Kidney glomerular epithelial cell (primary cell): ENCODE measurements around the gene DUOX2.

Source experiments
- DNase-seq: peaks from one replicate; lab custom pipeline; 2025; lab: John Stamatoyannopoulos, UW

Gene DUOX2

GRCh38 chr15:45114076-45114750 lies at the start of gene DUOX2, which contains the start of gene DUOXA2:
TSS of gene DUOX2 (minus strand) at chr15:45114172. CDS start at chr15:45113411, 761 bp downstream.
TSS of gene DUOXA2 (plus strand) at chr15:45114326. CDS start at chr15:45114606, 280 bp downstream.
- DNase-seq = no peak

GRCh38 chr15:45163508-45163856 lies 49.5 kb upstream of the DUOX2 start:
- no peak for DNase-seq

GRCh38 chr15:45162771-45163507 lies 49.0 kb upstream of the DUOX2 start:
- DNase-seq = peak; percentile 59

DNA sequence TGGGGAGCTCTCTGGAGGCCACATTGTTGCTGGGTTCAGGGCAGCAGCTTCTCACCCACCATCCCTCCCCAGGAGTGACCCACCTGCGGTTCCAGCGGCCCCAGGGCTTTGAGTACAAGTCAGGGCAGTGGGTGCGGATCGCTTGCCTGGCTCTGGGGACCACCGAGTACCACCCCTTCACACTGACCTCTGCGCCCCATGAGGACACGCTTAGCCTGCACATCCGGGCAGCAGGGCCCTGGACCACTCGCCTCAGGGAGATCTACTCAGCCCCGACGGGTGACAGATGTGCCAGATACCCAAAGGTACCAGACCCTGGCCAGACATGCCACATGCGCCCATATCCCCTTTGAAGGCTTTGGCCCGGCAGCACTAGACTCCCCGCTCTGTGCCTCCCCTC lies 47.7 kb upstream of the DUOX2 start:
- DNase-seq = no peak

- DNase-seq = no peak
Measured at GRCh38 chr15:45157974-45158373, 44.0 kb upstream of the DUOX2 start.

- DNase-seq = no peak
Measured at GRCh38 chr15:45156744-45157455, 42.9 kb upstream of the DUOX2 start.

DNA sequence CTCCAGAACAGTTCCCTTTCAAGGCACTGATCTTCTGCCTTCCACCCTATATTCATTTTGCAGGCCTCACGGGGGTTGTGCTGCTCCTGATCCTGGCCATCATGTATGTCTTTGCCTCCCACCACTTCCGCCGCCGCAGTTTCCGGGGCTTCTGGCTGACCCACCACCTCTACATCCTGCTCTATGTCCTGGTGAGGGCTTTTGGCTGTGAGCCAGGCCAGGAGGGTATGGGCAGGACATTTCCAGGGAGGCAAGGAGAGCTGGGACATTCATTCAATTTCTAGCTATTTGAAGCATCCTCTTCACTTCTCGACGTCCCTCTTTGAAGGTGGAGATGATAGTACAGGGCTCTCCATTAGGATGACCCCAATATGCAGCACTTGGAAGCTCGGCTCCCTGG lies 41.8 kb upstream of the DUOX2 start:
- no peak for DNase-seq

DNA sequence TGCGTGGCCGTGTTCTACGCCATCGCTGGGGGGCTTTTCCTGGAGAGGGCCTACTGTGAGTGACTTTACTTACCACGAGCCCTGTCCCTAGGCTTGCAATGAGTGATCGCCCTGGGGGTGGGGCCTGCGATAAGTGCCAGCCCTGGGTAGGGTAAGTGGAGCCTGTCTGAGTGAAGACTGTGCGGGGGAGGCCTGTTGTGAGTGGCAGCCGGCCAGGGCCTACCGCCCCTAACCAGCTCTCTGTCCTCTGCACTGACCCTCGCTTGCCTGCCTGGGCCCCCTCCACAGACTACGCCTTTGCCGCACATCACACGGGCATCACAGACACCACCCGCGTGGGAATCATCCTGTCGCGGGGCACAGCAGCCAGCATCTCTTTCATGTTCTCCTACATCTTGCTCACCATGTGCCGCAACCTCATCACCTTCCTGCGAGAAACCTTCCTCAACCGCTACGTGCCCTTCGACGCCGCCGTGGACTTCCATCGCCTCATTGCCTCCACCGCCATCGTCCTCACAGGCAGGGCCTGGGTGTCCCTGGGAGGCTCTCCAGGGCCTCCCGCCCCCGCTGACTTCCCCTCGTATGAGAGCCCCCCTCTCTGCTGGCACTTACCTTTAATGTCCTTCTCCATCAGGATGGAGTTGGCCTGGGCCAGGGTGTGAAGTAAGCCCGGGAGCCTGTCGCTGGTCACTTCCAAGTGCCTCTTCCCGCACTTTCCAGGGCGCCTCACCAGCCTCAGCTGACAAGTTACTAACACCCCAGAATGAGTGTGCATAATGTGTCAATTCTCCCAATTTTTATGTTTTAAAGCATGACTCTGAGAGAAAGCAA lies 38.2 kb upstream of the DUOX2 start:
- no peak for DNase-seq

- DNase-seq = no peak
Measured at GRCh38 chr15:45150997-45151396, 37.0 kb upstream of the DUOX2 start.

DNA sequence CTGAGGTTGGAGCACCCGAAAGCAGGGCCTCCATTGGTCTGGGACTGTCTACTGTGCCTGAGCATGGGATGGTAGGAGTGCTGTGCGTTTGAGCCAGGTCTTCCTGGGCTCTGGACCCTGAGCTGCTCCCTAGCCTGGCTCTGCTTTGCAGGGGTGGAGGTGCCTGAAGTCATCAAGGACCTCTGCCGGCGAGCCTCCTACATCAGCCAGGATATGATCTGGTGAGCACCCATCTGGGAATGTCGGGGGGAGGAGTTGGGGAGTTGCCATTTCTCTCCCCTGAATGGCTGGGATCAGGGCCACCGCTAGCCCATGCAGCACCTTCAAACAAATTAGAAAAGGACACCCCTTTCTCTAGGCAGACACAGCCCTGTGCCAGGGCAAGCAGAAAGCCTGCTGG lies 36.5 kb upstream of the DUOX2 start:
- DNase-seq = no peak

DNA sequence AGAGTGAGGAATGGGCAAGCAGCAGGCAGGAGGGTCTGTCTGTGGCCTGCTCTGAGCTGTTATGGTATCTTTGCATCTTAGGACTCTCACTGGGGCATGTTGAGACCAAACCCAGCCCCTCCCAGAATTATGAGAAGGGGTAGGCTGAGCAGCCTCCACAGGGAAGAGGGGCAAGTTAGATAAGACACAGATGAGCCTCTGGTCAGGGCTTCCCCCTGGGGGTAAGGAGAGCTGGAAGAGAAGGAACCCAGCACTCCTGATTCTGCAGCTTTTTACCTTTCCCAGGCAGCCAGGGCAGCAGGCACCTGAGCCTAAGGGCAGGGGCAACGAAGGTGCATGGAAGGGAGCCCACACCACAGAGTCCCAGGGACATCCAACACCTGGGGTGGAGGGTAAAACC lies 35.1 kb upstream of the DUOX2 start:
- DNase-seq = no peak

DNA sequence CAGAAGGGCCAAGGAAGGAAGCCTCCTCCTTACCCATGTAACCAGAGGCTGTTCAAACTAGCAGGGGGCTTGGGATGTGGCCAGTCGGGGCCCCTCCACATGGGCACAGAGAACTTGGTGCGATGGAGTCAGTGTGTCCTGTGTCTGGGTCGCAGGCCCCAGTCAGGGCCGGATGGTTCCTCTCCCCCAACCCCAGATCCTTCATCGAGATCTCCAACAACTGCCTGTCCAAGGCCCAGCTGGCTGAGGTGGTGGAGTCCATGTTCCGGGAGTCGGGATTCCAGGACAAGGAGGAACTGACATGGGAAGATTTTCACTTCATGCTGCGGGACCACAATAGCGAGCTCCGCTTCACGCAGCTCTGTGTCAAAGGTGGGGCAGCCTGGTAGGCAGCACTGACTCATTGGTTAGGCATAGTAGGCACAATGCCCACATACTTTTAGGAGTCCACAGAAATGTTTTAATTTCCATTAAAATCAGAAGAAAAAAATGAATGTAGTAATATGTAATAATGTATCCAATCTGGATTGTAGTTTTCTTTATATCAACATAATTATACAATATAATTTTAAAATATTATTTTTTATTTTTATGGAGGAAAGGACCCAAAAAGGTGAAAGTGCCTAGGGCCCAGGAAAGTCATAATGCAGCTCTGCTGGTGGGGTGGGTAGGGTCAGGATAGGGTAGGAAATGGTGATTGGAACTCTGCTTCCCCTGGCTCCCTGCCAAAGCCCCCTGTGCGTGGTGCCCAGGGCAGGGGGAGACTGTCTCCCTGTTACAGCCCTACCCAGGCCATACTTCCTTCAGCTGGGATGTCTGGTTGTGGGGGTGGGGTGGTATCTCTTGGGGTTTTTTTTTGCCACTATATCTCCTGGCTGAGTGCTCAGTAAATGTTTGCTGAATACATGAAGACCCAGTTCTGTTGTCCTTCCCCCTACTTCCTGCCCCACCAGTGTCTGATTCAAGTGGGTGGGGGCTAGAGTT lies 34.4 kb upstream of the DUOX2 start:
- no peak for DNase-seq

GRCh38 chr15:45147606-45148005 lies 33.6 kb upstream of the DUOX2 start:
- no peak for DNase-seq

DNA sequence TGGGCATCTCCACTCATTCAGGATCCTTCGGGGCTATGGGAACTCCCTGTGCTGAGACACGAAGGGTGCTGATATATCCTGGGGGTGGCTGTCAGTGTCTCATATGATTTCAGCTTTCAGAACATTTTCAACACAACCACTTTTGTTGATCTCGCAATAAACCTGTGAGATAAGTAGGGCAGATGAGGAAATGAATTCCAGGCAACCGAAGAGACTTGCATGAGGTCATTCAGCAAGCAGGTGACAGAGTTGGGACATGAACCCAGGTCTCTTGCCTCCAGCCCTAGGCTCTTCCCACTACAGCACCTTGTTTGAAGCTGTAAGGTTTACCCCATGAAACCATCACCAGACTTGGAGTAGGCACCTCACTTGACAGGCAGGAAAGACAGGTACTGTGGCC lies 32.4 kb upstream of the DUOX2 start:
- DNase-seq = no peak

DNA sequence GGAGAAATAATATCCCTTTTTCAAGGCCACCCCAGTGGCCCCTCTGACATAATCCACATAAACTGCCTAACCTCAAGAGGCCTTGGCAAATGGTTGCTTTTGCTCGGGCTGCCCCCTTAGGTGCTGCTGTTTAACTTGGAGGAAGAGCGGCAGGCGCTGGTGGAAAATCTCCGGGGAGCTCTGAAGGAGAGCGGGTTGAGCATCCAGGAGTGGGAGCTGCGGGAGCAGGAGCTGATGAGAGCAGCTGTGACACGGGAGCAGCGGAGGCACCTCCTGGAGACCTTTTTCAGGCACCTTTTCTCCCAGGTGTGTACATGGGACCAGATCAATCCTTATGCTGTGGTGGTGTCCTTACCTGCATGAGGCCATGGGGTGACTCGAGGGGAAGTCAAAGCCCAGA lies 30.8 kb upstream of the DUOX2 start:
- no peak for DNase-seq

DNA sequence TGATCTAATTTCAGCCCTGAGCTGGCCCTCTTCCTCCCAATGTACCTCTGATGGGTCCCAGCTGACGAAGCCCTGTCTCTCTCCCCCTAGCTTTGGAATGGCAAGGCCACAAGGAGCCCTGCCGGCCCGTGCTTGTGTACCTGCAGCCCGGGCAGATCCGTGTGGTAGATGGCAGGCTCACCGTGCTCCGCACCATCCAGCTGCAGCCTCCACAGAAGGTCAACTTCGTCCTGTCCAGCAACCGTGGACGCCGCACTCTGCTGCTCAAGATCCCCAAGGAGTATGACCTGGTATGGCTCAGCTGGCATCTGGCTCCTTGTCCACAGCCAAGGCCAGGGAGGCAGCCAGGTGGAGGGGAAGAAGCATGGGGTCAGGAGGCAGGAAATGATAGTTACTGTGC lies 30.0 kb upstream of the DUOX2 start:
- no peak for DNase-seq

DNA sequence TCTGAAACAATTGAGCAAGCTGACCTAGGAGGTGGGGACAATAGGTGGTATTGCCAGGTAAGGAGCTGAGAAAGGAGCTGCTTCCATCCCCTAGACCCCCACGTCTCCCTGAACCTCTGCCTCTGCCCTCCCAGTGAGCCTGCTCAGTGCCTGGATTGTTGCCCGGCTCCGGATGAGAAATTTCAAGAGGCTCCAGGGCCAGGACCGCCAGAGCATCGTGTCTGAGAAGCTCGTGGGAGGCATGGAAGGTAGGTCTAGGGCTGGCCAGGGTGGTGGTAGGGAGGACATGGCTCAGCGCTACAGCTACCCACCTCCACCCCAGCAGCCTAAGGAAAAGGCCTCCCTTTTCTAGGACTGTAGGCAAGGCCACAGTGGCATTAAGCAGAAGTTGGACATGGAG lies 29.1 kb upstream of the DUOX2 start:
- no peak for DNase-seq

DNA sequence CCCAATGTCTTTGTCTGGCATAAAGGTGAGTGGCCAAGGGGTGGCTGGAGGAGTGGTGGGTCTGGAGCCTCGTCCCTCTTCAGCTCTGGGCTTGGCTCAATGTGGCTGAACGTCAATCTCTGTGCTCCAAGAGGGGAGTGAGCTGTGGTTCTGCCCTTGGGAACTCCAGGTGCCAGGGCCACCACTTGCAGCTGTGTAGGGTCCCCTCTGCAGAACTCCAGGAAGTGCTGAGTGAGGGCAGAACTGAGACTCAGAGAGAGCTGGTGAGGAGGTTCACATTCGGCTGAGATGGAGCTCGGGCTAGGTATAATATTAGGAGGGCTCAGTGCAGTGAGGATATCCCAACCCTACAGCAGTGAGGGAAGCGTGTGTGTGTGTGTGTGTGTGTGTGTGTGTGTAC lies 27.4 kb upstream of the DUOX2 start:
- DNase-seq = no peak

DNA sequence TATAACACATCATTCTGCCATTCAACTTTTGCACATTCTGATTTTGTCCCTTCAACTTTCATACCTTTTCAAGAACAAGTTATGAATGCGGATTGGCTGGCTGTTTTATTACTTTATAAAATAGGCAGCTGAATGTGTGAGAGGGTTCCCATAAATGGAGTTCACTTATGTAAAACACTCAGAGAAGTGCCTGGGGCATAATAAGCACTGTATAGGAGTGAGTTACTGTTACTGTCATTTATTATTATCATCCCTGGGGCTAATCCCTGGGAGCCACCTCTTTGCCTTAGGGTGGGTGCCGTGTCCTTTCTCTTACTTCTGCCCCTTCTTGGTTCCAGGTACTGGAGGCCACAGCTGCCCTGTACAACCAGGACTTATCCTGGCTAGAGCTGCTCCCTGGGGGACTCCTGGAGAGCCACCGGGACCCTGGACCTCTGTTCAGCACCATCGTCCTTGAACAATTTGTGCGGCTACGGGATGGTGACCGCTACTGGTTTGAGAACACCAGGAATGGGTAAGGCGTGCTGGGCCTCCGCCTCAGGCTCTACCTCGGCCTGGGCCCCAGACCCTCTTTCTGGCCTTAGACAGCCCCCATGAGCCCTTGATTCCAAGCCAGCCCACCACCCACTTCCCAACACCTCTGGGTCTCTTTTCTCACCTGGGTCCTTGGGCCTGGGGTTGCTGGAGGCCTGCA lies 26.7 kb upstream of the DUOX2 start:
- no peak for DNase-seq

DNA sequence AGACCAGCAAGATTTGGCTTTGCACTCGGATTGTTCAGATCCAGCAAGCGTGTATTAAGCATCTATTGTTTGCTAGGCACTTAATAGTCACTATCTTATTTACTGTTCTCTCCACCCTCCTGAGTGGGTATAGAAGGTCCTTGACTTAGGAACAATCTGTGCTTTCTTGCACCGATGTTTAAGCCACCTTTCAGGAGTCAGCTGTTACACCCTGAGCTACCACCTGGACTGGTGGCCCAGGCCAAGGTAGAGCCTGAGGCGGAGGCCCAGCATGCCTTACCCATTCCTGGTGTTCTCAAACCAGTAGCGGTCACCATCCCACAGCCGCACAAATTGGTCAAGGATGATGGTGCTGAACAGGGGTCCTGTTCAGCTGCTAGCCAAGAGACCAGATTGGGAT lies 25.8 kb upstream of the DUOX2 start:
- DNase-seq = no peak
